HL-60/S4 treated with phorbol 12-myristate 13-acetate at 8.2 ng/mL for 4 days and 3 days (cell line): Measurements from ENCODE around the gene ZC2HC1C.

ENCODE experiments used
- in situ Hi-C: fragments of 300-500 bp; cut with MboI; formaldehyde crosslinking; loops from 2 replicates; pipeline ENCODE4 v1.15.0; 2022; ENCODE audit warnings: low sequenced_read_pairs

The ZC2HC1C gene

GRCh38 chr14:75127903-75128595 lies 58.6 kb downstream of the ZC2HC1C start:
- in situ Hi-C loops, result loop anchor here (25.0 kb wide), 1 partner anchor 159 kb away; the partner anchor contains the start of gene FOS

DNA sequence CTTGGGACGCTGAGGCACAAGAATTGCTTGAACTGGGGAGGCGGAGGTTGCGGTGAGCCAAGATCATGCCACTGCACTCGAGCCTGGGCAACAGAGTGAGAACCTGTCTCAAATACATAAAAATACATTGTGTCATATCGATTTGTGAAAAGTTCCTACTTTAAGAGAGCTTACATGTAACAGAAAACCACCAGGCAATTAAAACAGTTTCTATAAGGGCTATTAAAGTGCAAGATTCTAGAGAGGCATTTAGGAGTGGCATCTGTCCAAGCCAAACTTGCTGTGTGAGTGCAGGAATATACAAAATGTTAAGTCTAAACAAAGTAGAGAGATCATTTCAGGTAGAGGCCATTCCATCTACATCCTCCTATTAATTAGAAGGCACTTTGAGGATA lies 59.2 kb downstream of the ZC2HC1C start:
- in situ Hi-C loops, result loop anchor here (25.0 kb wide), 1 partner anchor 159 kb away; the partner anchor contains the start of gene FOS
